Ramos (cell line): ENCODE results near the gene GNG11.
"Not testable (repeated sequence)": the region's sequence is repeated elsewhere in the genome, so short reads cannot be mapped to it uniquely, and the experiment has no call there.

Source experiments
- in situ Hi-C: fragments of 300-500 bp; cut with MboI; formaldehyde crosslinking; loops from one replicate; pipeline ENCODE4 v1.14.3; 2022; ENCODE audit warnings: low sequenced_read_pairs; ENCODE audit not compliant: unreplicated experiment

GNG11 gene

DNA sequence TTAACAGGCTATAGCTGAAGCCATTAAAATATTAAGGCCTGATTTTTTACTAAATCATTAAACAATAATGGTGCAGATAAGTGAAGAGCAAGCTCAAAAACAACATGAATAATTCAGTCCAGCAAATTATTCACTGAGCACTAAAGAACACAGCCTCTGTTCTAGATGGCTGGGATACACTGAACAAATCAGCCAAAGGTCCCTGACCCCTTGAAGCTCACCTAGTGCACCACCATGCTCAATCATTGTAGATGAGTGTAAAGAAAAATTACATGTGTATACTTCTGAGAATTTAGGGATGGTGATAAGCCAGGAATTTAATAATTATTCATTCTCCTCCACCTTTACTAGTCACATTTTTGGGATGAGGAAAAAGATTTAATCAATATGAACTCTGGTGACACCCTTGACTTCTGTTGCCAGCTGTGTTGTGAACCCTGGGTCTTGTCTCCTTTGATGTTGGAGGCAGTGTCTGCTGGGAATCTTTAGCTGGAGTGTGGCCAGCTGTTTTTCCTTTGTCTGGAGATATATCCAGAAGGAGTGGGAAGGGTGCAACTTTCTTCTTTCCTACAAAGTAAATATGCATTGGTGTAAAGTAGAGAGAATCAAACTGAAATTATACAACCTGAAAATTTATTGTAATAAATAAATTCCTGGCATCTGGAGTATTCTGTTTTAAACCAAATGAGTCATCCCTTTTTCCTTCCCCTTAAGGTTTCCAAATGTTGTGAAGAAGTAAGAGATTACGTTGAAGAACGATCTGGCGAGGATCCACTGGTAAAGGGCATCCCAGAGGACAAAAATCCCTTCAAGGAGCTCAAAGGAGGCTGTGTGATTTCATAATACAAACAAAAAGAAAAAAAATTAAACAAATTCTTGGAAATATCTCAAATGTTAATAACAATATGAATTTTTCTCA, 11.2 kb upstream of the GNG11 start:
- in situ Hi-C loops = no loop called here

DNA sequence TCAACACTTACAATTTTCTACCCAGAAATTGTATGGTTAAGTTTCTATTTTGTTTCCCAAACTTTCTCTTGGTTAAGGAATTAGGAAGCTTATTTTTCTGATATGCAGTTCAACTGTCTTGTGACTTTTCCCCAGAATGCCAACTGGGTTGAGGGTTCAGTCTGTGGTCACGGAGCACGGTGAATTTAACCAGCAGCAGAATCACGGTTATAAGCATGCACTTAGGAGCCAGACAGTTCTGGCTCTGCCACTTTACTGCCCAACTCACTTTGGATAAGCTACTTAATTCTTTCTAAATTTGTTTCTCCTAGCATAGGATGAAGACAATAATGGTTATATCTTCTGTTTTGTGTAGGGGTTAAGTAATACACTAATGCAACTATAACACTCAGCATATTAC, 10.3 kb upstream of the GNG11 start:
- in situ Hi-C loops = not testable (repeated sequence)

- in situ Hi-C loops = not testable (repeated sequence)
These were observed 9.9 kb upstream of the GNG11 start for GRCh38 chr7:93911661-93912060.

GRCh38 chr7:93913197-93913596, 8.3 kb upstream of the GNG11 start:
- in situ Hi-C loops = no loop called here

DNA sequence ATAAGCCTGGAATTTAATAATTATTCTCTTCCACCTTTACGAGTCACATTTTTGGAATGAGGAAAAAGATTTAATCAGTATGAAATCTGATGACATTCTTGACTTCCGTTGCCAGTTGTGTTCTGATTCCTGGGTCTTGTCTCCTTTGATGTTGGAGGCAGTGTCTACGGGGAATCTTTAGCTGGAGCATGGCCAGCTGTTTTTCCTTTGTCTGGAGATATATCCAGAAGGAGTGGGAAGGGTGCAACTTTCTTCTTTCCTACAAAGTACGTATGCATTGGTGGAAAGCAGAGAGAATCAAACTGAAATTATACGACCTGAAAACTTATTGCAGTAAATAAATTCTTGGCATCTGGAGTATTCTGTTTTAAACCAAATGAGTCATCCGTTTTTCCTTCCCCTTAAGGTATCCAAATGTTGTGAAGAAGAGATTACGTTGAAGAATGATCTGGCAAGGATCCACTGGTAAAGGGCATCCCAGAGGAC, 6.9 kb upstream of the GNG11 start:
- in situ Hi-C loops = no loop called here

GRCh38 chr7:93915206-93915842, 6.2 kb upstream of the GNG11 start:
- in situ Hi-C loops = not testable (repeated sequence)

- in situ Hi-C loops = not testable (repeated sequence)
These were observed 5.6 kb upstream of the GNG11 start for GRCh38 chr7:93915888-93916287.

DNA sequence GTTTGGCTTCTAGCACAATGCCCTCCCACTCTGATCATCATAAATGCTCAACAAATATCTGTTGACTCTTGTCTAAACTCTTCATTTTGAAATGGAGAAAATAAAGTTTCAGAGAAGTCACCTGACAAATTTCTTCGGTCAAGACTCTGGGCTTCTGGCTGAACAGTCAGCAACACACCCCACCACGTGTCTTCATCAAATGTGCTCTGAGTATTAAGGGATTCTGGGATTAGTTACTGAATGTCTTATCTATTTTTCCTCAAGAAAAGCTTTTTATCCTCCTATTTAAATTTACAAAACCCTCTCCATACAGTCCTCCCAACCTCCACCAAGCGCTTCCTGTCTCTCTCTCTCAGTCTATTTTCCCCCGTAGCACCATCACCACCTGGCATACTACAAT, 5.2 kb upstream of the GNG11 start:
- in situ Hi-C loops = not testable (repeated sequence)

- in situ Hi-C loops = no loop called here
These were observed 896 bp upstream of the GNG11 start for GRCh38 chr7:93920496-93921182.

DNA sequence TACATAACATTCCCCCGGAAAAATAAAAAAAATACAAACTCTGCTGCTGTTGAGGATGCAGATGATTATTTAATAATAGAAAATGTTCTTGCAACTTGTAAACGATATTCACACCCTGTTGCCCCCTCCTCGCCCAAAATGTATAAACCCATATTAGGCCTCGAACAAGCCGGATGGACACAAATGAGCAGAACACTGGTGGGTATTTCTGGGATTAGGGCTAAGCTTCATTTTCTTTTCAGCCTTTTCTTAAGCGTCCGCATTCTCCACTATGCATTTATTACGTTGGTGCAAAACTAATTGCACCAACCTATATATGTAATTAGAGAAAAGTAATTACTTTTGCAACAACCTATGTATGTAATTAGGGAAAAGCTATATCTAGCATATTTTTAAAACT, 349 bp upstream of the GNG11 start:
- in situ Hi-C loops = no loop called here

- in situ Hi-C loops = no loop called here
These were observed 1.8 kb downstream of the GNG11 start for GRCh38 chr7:93923296-93923695.

- in situ Hi-C loops = no loop called here
These were observed 2.4 kb downstream of the GNG11 start for GRCh38 chr7:93923942-93924341.

DNA sequence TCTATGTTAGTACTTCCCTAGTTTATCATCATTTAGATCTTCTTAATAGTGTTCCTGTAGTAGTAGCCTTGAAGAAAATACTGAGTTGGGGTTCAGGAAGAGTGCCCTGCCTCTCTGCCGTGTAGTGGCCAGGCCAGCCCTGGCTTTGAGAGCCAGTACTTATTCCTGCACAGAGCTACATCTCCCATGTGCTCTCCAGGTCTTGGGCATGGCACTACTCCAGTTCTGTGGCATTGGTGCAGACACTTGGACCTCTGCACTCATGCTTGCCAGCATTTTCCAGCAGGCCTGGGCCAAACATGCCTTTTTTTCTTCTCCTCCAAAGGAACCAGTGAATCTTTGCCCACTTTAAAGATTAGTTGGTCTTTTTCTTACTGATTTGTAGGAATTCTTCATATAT, 5.3 kb downstream of the GNG11 start:
- in situ Hi-C loops = no loop called here

GRCh38 chr7:93927585-93927984, 6.0 kb downstream of the GNG11 start:
- in situ Hi-C loops = no loop called here

- in situ Hi-C loops = no loop called here
These were observed 10.1 kb downstream of the GNG11 start for GRCh38 chr7:93931655-93932054.

GRCh38 chr7:93933156-93933555, 11.6 kb downstream of the GNG11 start:
- in situ Hi-C loops = no loop called here

DNA sequence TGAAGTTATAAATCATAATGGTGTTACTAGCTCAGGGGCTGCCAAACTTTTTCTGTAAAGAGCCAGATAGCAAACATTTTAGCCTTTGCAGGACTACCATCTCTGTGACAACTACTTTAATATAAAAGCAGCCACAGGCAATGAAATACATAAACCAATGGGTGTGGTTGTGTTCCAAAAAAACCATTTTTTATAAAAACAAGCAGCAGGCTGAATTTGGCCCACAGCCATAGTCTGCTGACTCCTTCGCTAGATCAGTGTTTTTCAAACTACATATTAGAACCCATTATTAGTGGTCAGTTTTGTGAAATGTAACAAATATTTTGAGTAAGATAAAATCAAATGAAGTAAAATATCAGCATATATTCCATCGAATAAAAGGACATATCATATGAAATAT, 13.6 kb downstream of the GNG11 start:
- in situ Hi-C loops = no loop called here

- in situ Hi-C loops = no loop called here
These were observed 16.3 kb downstream of the GNG11 start for GRCh38 chr7:93937818-93938217.

DNA sequence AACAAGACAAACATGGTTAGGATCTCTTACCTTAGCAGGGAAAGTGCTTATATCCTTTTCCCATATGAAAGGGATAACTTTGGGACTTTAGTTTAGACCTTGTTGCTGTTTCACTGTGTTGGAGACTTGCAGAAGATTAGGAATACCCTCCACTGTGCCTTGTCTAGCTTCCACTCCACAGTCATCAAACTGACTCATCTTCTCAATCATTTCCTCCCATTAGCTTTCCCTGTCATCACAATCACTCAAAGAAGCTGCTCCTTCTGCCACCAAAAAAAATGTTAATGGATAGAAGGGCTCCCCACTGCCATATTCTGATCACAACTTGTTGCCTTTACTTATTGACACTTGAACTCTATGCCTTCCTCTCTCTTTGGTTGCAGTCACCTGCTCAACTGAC, 16.8 kb downstream of the GNG11 start:
- in situ Hi-C loops = no loop called here

GRCh38 chr7:93941945-93942344, 20.4 kb downstream of the GNG11 start:
- in situ Hi-C loops = no loop called here
